Panc1 (cell line): ENCODE measurements around the gene MB21D2.

Source experiments
- CTCF ChIP-seq: fragments of 450-650 bp; IDR thresholded peaks from 2 replicates; pipeline ENCODE4 v1.5.1; 2017; ENCODE audit warnings: mild to moderate bottlenecking
- POLR2AphosphoS5 ChIP-seq: IDR thresholded peaks from 2 replicates; pipeline ENCODE4 v1.6.1; 2012; ENCODE audit warnings: mild to moderate bottlenecking, low read depth, low read length, moderate library complexity
- REST ChIP-seq, 2 experiments: IDR thresholded peaks; 2 replicates each; pipeline ENCODE4 v1.6.1; 2011 to 2012; ENCODE audit warnings: low read depth in 2 of 2, control low read depth in 1 of 2, low read length in 1 of 2, mild to moderate bottlenecking in 1 of 2, moderate library complexity in 1 of 2; ENCODE audit not compliant: insufficient read depth in 1 of 2
- SIN3A ChIP-seq: IDR thresholded peaks from 2 replicates; pipeline ENCODE4 v1.6.1; 2012; ENCODE audit warnings: low read depth, mild to moderate bottlenecking, low read length, moderate library complexity, borderline replicate concordance; ENCODE audit not compliant: insufficient read depth
- TCF7L2 ChIP-seq: IDR thresholded peaks from 2 replicates; pipeline ENCODE4 v1.6.1; 2011; ENCODE audit warnings: mild to moderate bottlenecking, low read depth, low read length, inconsistent platforms

- TF ChIP-seq CTCF (no peak), POLR2AphosphoS5 (no peak), REST (IDR thresholded peaks at IDR 0.05; ENCODE audit: insufficient read depth in 1 of 2, low read depth in 2 of 2, low read length in 1 of 2) (no peak), SIN3A (no peak), TCF7L2 (no peak)
These were observed 50.9 kb downstream of the MB21D2 start for GRCh38 chr3:192866804-192867203.
